CD4-positive, alpha-beta T cell treated with Interleukin-4 for 4 hours (primary cell): ENCODE results near the gene GPAT3.

Experiments
- DNase-seq: peaks from one replicate; pipeline ENCODE4 v3.0.0-alpha.2; 2020

The GPAT3 gene

DNA sequence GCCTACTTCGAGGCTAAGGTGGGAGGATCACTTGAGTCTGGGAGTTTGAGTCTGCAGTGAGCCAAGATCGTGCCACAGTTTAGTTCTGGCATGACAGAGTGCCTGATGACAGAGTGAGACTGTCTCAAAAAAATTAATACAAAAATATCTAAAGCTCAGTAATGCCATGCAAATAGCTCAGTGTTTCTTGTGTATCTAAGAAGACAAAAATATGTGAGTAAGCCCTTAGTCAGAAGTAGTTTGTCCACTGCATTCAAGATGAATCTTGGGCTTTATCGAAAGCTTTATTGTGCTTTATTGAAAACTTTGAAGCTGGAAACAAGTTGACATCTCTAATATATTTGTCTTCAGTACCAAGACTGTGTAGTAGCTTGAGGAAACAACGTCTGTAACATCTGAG lies 115.9 kb downstream of the GPAT3 start:
- DNase-seq = no peak
